ENCODE data around the gene NFKBIL1.
A peak's percentile ranks its signal among the peaks of the same experiment; 100 is the strongest.

Gene NFKBIL1

GRCh38 chr6:31585491-31585890 lies 38.1 kb downstream of the NFKBIL1 start:
- TF ChIP-seq SP1 (IDR thresholded peaks at IDR 0.05) (no peak), LEF1 (IDR thresholded peaks at IDR 0.05; ENCODE audit: borderline replicate concordance) (no peak), PKNOX1 (IDR thresholded peaks at IDR 0.05) (no peak), ARNT (IDR thresholded peaks at IDR 0.05) (no peak), SUZ12 (IDR thresholded peaks at IDR 0.05) (no peak), BHLHE40 (IDR thresholded peaks at IDR 0.05; ENCODE audit: borderline replicate concordance) (no peak), ELF4 (IDR thresholded peaks at IDR 0.05) (no peak), FOXM1 (IDR thresholded peaks at IDR 0.05; ENCODE audit: borderline replicate concordance) (no peak), FOXA1 (IDR thresholded peaks at IDR 0.05) (no peak)
- CTCF ChIA-PET: interaction anchor here (1.3 to 13.5 kb wide), 2 partner anchors 8 to 11 kb away, joined by 4 to 149 read pairs; partner anchors contain the start of gene NCR3

GRCh38 chr6:31586008-31586407 lies 38.6 kb downstream of the NFKBIL1 start, which contains the start of gene LST1:
Gene LST1 (plus strand): TSS chr6:31586277. CDS start chr6:31587300, 1,023 bp downstream.
- ChIA-PET CTCF (interaction anchor here (0.7 to 13.5 kb wide), 4 partner anchors 8 to 17 kb away, joined by 3 to 149 read pairs (median 6); partner anchors contain the start of genes NCR3 and TNF), POLR2A (interaction anchor here (1.7 kb wide), 1 partner anchor 11 kb away, joined by 3 read pairs; no protein-coding TSS in a partner anchor)
- DNase-seq (ENCODE audit: extremely low spot score): no peak
- TF ChIP-seq SP1 (IDR thresholded peaks at IDR 0.05) (no peak), LEF1 (IDR thresholded peaks at IDR 0.05; ENCODE audit: borderline replicate concordance) (no peak), ZNF384 (IDR thresholded peaks at IDR 0.05) (no peak), FOXK2 (IDR thresholded peaks at IDR 0.05) (no peak), HDGF (IDR thresholded peaks at IDR 0.05; ENCODE audit: borderline replicate concordance) (no peak), TARDBP (IDR thresholded peaks at IDR 0.05) (no peak), BHLHE40 (IDR thresholded peaks at IDR 0.05; ENCODE audit: borderline replicate concordance) (no peak), SUZ12 (IDR thresholded peaks at IDR 0.05) (no peak), NFRKB (IDR thresholded peaks at IDR 0.05) (no peak), ELF4 (IDR thresholded peaks at IDR 0.05) (no peak), ARNT (IDR thresholded peaks at IDR 0.05) (no peak), FOXM1 (IDR thresholded peaks at IDR 0.05; ENCODE audit: borderline replicate concordance) (no peak), PKNOX1 (IDR thresholded peaks at IDR 0.05) (no peak), FOXA1 (IDR thresholded peaks at IDR 0.05) (no peak), L3MBTL2 (conservative IDR thresholded peaks at IDR 0.05) (no peak), CTBP1 (IDR thresholded peaks at IDR 0.05; ENCODE audit: borderline replicate concordance) (no peak)

More at GRCh38 chr6:31585491-31585890, 38.1 kb downstream of the NFKBIL1 start:
- POLR2A ChIA-PET: interaction anchor here (1.1 to 1.7 kb wide), 2 partner anchors 9 to 11 kb away, joined by 3 read pairs; no protein-coding TSS in a partner anchor
- DNase-seq (ENCODE audit: extremely low spot score): peak; percentile 60

GRCh38 chr6:31586599-31587281 lies 39.3 kb downstream of the NFKBIL1 start:
- DNase-seq (ENCODE audit: extremely low spot score): no peak
- TF ChIP-seq FOXA1 (IDR thresholded peaks at IDR 0.05) (no peak), ARNT (IDR thresholded peaks at IDR 0.05) (no peak), FOXK2 (IDR thresholded peaks at IDR 0.05) (no peak), ZNF384 (IDR thresholded peaks at IDR 0.05) (no peak), L3MBTL2 (conservative IDR thresholded peaks at IDR 0.05) (no peak), NFRKB (IDR thresholded peaks at IDR 0.05) (no peak), SUZ12 (IDR thresholded peaks at IDR 0.05) (no peak), LEF1 (IDR thresholded peaks at IDR 0.05; ENCODE audit: borderline replicate concordance) (no peak), TARDBP (IDR thresholded peaks at IDR 0.05) (no peak), PKNOX1 (IDR thresholded peaks at IDR 0.05) (no peak), HDGF (IDR thresholded peaks at IDR 0.05; ENCODE audit: borderline replicate concordance) (no peak), SP1 (IDR thresholded peaks at IDR 0.05) (no peak), ELF4 (IDR thresholded peaks at IDR 0.05) (no peak), FOXM1 (IDR thresholded peaks at IDR 0.05; ENCODE audit: borderline replicate concordance) (no peak)
- CTCF ChIA-PET: interaction anchor here (0.7 to 13.5 kb wide), 4 partner anchors 9 to 17 kb away, joined by 3 to 149 read pairs (median 6); partner anchors contain the start of genes NCR3 and TNF
- POLR2A ChIA-PET: no interaction called here

- CTCF ChIA-PET: interaction anchor here (0.7 to 2.2 kb wide), 3 partner anchors 13 to 59 kb away, joined by 3 to 8 read pairs (median 3); partner anchors contain the start of gene TNF
- DNase-seq (ENCODE audit: extremely low spot score): no peak
- POLR2A ChIA-PET: interaction anchor here (0.6 to 1.0 kb wide), 2 partner anchors 9 to 12 kb away, joined by 3 read pairs; no protein-coding TSS in a partner anchor
- no peak for TF ChIP-seq FOXA1 (IDR thresholded peaks at IDR 0.05)
- no peak for TF ChIP-seq L3MBTL2 (conservative IDR thresholded peaks at IDR 0.05)
- TF ChIP-seq NFRKB (IDR thresholded peaks at IDR 0.05): no peak
- TF ChIP-seq ZNF384 (IDR thresholded peaks at IDR 0.05): no peak
- TF ChIP-seq LEF1 (IDR thresholded peaks at IDR 0.05; ENCODE audit: borderline replicate concordance): no peak
These were observed 40.7 kb downstream of the NFKBIL1 start for GRCh38 chr6:31587791-31588777.
